IPS DF 6.9 (cell line): ENCODE results near the gene MYH16.

Experiments used
- DNase-seq: peaks from one replicate; pipeline ENCODE4 v3.0.0-alpha.2; 2013; ENCODE audit warnings: low read depth, low spot score
- H3K27ac ChIP-seq: one replicate; pipeline ENCODE4 v1.5.1; 2013; ENCODE audit warnings: low read length, control low read depth
- H3K27me3 ChIP-seq: 2 replicates; pipeline ENCODE4 v1.6.1; 2013; ENCODE audit warnings: mild to moderate bottlenecking, low read length; ENCODE audit not compliant: control insufficient read depth, insufficient read depth
- H3K36me3 ChIP-seq: 2 replicates; pipeline ENCODE4 v1.6.1; 2013; ENCODE audit warnings: low read length; ENCODE audit not compliant: control insufficient read depth, insufficient read depth
- H3K4me1 ChIP-seq: 2 replicates; pipeline ENCODE4 v1.6.1; 2013; ENCODE audit warnings: low read length; ENCODE audit not compliant: control insufficient read depth, insufficient read depth
- H3K4me3 ChIP-seq: 2 replicates; pipeline ENCODE4 v1.5.1; 2013; ENCODE audit warnings: mild to moderate bottlenecking, low read length
- H3K9me3 ChIP-seq: 2 replicates; pipeline ENCODE4 v1.6.1; 2013; ENCODE audit warnings: low read length, inconsistent platforms; ENCODE audit not compliant: control insufficient read depth, insufficient read depth
- WGBS: extraction: QIAGEN DNeasy Blood & Tissue Kit; methylation state at CpG from one replicate; pipeline ENCODE4 v1.1.7; 2013; ENCODE audit warnings: mixed read lengths, missing lambda C conversion rate; ENCODE audit not compliant: insufficient read length, insufficient coverage; 5-methylcytosine and 5-hydroxymethylcytosine counted together

MYH16 gene

DNA sequence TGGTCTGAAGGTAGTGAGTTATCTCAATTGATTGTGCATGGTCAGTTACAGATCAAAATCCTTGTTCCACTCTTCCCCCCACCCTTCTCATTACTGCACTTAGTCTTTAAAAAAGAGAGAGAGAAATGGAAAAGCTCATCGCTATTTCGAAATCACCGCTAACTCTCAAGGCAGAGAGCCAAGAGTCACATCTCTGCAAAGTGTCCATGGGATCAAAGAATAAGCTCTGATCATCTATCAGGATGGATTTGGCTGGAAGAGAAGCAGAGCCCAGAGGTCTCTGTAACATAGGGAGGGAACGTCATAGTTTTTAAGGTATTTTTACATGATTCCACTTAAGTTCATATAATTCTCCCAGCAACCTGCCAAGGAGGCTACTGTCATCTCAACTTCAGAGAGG is 30.0 kb upstream of the MYH16 start:
- Histone ChIP-seq H3K36me3 (no peaks in the 10 kb centered on the region), H3K4me3 (no peak overlapping the region), H3K27me3 (no peaks in the 10 kb centered on the region), H3K4me1 (no peaks in the 10 kb centered on the region), H3K27ac (no peak overlapping the region), H3K9me3 (no peaks in the 10 kb centered on the region)
- DNase-seq = no peak
- WGBS = no CpG with 5 or more reads among the region's 4 CpGs

DNA sequence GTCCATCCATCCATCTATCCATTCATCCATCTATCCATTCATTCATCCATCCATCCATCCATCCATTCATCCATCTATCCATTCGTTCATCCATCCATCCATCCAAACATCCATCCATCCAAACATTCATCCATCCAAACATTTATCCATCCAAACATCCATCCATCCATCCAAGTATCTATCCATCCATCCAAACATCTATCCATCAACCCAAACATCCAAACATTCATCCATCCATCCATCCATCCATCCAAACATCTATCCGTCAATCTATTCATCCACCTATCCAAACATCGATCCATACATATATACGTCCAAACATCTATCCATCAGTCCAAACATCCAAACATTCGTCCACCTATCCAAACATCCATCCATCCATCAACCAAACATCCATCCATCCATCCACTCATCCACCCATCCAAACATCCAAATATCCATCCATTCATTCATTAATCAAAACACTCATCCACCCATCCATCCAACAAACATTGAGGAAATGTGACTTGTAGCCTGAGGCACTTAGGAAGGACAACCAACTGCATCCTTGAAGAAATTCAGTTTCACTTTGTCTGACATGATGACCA is 28.8 kb upstream of the MYH16 start:
- Histone ChIP-seq H3K9me3 (no peaks in the 10 kb centered on the region), H3K36me3 (no peaks in the 10 kb centered on the region), H3K4me3 (no peak overlapping the region), H3K4me1 (no peaks in the 10 kb centered on the region), H3K27me3 (no peaks in the 10 kb centered on the region), H3K27ac (no peak overlapping the region)
- no peak for DNase-seq
- WGBS = over 99% methylated on average over 5 of the region's 5 CpGs

DNA sequence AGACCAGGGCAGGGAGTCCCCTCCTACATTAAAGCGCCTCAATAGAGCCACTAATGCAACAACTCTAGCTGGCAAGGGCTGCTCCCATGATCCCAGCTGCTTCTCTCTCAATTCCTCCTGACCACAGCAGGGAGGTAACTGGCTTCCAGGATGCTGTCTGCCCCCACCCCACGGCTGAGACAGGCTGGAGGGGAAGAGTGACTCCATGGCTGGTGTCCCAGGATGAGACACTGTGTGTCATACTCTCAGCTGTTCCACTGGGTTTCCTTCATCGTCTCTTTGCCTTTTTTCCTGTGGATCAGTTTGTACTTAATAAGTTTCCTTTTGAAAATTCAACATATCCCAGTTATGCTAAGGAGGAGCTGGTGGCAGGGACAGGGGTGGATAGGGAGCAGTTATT is 27.7 kb upstream of the MYH16 start:
- H3K27me3 ChIP-seq = no peaks in the 10 kb centered on the region
- DNase-seq = no peak
- no peaks in the 10 kb centered on the region for H3K9me3 ChIP-seq
- no peaks in the 10 kb centered on the region for H3K4me1 ChIP-seq
- H3K27ac ChIP-seq = no peak overlapping the region
- no CpG with 5 or more reads among the region's 3 CpGs for WGBS
- H3K36me3 ChIP-seq = no peaks in the 10 kb centered on the region
- no peak overlapping the region for H3K4me3 ChIP-seq

DNA sequence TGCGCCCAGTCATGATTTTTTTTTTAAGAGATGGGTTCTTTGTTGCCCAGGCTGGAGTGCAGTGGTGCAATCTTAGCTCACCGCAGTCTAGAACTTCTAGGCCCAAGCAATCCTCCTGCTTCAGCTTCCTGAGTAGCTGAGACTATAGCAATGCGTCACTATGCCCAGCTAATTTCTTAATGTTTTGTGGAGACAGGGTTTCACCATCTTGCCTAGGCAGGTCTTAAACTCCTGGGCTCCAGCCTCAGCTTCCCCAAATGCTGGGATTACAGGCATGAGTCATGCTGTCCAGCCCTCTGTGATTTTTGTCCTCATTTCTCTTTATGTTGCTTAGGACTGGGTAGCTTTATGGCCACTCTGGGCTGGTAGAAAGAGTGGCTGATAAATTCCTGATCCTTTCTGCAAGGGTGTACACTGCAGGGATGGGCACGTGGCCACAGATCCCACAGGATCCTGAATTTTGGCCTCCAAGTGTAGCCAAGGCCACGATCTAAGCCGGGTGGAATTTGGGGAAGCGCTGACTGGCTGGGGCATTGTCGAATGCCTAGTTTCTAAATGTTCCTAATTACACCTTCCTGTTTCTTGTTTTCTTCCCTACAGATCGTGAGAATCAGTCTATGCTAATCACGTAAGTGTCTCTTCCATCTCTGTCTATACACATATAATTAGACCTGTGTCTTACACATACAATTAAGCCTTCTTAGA is 24.1 kb upstream of the MYH16 start:
- H3K27ac ChIP-seq = no peak overlapping the region

DNA sequence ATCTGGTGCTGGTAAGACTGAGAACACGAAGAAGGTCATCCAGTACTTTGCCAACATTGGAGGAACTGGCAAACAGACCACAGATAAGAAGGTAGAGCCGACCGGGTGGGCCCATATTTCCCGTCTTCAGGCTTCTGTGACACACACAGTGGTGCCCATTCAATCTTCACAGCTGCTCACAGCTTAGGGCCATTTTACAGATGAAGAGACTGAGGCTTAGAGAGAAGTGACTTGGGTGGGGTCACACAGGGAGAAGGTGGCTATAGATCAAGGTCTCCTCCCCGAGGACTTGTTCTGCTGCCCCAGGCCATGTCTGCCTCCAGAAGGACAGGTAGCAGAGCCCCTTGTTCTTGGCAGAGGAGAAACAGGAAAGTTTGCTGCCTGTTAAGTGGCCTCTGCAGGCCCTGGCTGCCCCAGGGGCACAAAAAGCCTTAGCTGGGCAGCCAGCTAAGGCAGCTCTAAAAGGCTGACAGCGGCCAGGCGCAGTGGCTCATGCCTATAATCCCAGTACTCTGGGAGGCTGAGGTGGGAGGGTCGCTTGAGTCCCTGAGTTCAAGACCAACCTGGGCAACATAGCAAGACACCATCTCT is 22.6 kb upstream of the MYH16 start:
- H3K27ac ChIP-seq = no peak overlapping the region
- H3K4me3 ChIP-seq = no peak overlapping the region
- WGBS = no CpG with 5 or more reads among the region's 8 CpGs
- H3K27me3 ChIP-seq = no peaks in the 10 kb centered on the region
- H3K36me3 ChIP-seq = no peaks in the 10 kb centered on the region
- H3K9me3 ChIP-seq = no peaks in the 10 kb centered on the region
- no peak for DNase-seq
- H3K4me1 ChIP-seq = peaks cover 2% of the 10 kb centered on the region

More for the DNA sequence above, 24.1 kb upstream of the MYH16 start:
- Histone ChIP-seq H3K27me3 (no peaks in the 10 kb centered on the region), H3K4me3 (no peak overlapping the region), H3K4me1 (peaks cover 2% of the 10 kb centered on the region), H3K36me3 (no peaks in the 10 kb centered on the region), H3K9me3 (no peaks in the 10 kb centered on the region)
- WGBS = no CpG with 5 or more reads among the region's 10 CpGs
- DNase-seq = no peak

DNA sequence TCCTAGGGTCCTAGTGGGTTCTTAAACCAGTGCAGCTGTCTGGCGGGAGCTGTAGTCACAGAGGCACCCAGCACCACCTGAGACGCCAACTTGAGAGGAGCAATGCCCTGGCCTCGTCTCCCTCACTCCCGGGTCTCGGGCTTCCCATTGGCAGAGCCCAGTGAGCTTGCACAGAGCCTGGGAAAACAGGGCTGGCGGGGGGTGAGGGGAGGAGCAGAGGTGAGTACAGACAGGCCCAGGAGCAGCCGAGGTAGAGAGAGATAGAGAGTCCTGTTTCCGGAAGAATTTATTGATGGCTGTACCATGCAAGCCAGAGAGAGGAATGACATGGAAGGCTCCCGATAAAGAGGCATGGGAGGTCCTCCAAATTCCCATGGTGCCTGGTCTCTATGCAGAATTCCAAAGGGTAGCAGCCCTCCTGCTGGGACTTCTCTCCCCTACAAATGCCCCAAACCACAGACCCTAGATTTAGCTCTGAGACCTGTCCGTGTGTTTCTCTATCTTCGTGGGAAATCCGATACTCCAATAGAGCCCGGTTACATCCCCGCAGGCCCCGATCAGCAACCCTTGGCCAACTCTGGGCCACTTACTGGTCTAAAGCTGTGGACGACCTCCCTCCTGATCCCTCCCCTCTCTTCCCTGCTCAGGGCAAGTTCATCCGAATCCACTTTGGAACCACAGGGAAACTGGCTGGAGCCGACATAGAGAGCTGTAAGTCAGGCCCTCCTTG is 20.3 kb upstream of the MYH16 start:
- Histone ChIP-seq H3K4me1 (peaks cover 2% of the 10 kb centered on the region), H3K27ac (no peak overlapping the region), H3K27me3 (no peaks in the 10 kb centered on the region), H3K36me3 (no peaks in the 10 kb centered on the region), H3K9me3 (no peaks in the 10 kb centered on the region), H3K4me3 (no peak overlapping the region)
- WGBS = no CpG with 5 or more reads among the region's 18 CpGs
- no peak for DNase-seq

DNA sequence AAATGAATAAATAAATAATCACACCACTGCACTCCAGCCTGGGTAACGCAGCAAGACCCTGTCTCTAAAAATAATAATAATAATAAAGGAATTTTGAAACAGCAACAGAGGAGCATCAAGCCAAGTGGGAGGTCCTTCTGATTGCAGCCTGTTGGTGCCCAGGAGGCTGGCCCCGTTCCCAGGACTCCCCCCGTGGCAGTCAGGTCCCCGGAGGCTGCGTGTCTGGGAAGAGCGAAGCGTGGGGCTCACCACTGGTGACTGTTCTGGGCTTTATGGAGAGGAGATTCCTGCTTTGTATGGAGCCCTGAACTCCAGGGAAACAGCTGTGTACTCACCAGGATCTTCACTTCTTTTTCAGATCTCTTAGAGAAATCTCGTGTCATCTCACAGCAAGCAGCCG is 19.3 kb upstream of the MYH16 start:
- DNase-seq = no peak
- H3K27me3 ChIP-seq = no peaks in the 10 kb centered on the region
- H3K36me3 ChIP-seq = no peaks in the 10 kb centered on the region
- no peak overlapping the region for H3K4me3 ChIP-seq
- H3K27ac ChIP-seq = no peak overlapping the region
- WGBS = no CpG with 5 or more reads among the region's 9 CpGs
- peaks cover 2% of the 10 kb centered on the region for H3K4me1 ChIP-seq
- H3K9me3 ChIP-seq = no peaks in the 10 kb centered on the region

DNA sequence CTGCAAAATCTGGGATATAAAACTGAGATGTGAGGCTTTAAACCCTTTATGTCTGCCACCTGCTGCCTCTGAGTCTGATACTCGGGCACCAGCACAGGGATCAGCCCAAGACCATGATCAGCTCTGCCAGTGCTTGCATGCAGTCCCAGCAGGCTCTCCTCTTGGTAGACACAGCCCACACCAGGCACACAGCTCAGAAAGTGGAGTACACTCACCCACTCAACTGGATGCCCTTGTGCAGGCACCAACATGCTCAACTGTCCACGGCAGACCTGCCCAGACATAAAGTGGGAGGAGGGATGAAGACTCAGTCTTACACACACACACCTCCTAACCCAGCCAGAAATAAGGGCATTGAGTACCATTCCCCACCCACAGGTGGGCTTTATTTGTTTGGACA is 18.2 kb upstream of the MYH16 start:
- DNase-seq = no peak

DNA sequence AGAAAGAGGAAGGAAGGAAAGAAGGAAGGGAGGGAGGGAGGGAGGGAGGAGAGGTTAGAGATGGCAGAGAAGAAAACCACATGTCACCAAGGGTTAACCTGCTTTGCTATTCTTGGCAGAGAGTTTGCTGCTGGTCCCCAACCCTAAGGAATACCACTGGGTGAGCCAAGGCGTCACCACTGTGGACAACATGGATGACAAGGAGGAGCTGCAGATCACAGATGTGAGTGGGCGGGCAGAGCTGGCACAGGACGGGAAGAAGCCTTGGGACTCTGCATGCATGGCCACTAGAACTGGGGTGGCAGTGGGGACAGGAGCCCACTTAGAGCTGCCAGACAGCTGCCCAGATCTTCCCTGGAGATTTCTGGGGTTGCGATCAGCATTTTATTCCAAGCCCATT is 17.2 kb upstream of the MYH16 start:
- Histone ChIP-seq H3K9me3 (no peaks in the 10 kb centered on the region), H3K4me1 (peaks cover 2% of the 10 kb centered on the region), H3K4me3 (no peak overlapping the region), H3K27me3 (no peaks in the 10 kb centered on the region), H3K27ac (no peak overlapping the region), H3K36me3 (no peaks in the 10 kb centered on the region)
- WGBS = no CpG with 5 or more reads among the region's 4 CpGs
- DNase-seq = no peak

More for the DNA sequence above, 18.2 kb upstream of the MYH16 start:
- Histone ChIP-seq H3K36me3 (no peaks in the 10 kb centered on the region), H3K9me3 (no peaks in the 10 kb centered on the region), H3K4me1 (peaks cover 2% of the 10 kb centered on the region), H3K27ac (no peak overlapping the region), H3K27me3 (no peaks in the 10 kb centered on the region), H3K4me3 (no peak overlapping the region)
- WGBS = no CpG with 5 or more reads among the region's 2 CpGs

DNA sequence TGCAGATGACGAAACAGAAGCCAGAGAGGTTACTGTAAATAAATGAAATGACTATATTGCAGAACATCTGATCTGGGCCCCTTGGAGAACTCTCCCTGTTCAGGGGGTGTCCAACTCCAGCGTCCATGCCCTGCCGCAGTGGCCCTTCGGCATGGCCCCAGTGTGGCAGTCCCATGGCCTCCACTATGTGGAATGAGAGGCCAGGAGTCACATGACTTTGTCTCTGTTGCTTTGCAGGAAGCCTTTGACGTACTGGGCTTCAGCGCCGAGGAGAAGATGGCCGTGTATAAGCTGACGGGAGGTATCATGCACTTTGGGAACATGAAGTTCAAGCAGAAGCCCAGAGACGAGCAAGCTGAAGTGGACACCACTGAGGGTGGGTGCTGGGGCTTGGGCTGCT is 15.6 kb upstream of the MYH16 start:
- H3K27ac ChIP-seq = no peak overlapping the region
- H3K27me3 ChIP-seq = no peaks in the 10 kb centered on the region
- H3K36me3 ChIP-seq = no peaks in the 10 kb centered on the region
- peaks cover 2% of the 10 kb centered on the region for H3K4me1 ChIP-seq
- no peak for DNase-seq
- no CpG with 5 or more reads among the region's 10 CpGs for WGBS
- H3K4me3 ChIP-seq = no peak overlapping the region
- no peaks in the 10 kb centered on the region for H3K9me3 ChIP-seq
